Prostate gland (tissue), 2 donors: ENCODE results near the gene KSR2.

ENCODE experiments used
- POLR2A ChIP-seq: fragments of 450-650 bp; IDR thresholded peaks from one replicate; pipeline ENCODE4 v1.6.1; 2016; ENCODE audit warnings: antibody characterized with exemption, mild to moderate bottlenecking
- TF ChIP-seq, protein P1 (sequence below), 4 experiments: fragments of 200-600 bp in 2 of 4; fragments of 450-650 bp in 2 of 4; sonication (generic) in 2 of 4; IDR thresholded peaks; 1 replicate in 3 of 4; 2 replicates in 1 of 4; pipeline ENCODE4 v1.5.1; 2016 to 2019; ENCODE audit warnings: antibody characterized with exemption in 4 of 4, mild to moderate bottlenecking in 2 of 4, moderate library complexity in 2 of 4

DNA sequence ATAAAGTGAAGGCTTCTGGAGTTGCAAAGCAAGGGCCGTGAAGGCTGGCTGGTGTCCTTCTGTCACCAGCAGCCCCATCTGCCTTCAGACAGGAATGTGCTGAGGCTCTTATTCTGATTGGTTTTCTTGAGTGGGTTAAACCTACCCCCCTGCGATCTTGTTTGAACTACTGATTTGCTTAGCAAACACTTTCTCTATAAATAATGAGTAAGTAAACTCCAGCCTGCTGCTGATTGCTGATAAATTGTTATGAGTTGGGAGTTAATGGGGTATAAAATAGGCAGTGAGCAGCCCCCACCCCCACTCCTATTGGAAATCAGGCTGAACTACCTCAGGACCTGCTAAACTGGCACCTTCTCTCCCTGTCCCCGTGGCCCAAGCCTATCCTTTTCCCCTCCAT, 461.2 kb downstream of the KSR2 start:
- TF ChIP-seq POLR2A = no peak
- TF ChIP-seq, protein P1, sequence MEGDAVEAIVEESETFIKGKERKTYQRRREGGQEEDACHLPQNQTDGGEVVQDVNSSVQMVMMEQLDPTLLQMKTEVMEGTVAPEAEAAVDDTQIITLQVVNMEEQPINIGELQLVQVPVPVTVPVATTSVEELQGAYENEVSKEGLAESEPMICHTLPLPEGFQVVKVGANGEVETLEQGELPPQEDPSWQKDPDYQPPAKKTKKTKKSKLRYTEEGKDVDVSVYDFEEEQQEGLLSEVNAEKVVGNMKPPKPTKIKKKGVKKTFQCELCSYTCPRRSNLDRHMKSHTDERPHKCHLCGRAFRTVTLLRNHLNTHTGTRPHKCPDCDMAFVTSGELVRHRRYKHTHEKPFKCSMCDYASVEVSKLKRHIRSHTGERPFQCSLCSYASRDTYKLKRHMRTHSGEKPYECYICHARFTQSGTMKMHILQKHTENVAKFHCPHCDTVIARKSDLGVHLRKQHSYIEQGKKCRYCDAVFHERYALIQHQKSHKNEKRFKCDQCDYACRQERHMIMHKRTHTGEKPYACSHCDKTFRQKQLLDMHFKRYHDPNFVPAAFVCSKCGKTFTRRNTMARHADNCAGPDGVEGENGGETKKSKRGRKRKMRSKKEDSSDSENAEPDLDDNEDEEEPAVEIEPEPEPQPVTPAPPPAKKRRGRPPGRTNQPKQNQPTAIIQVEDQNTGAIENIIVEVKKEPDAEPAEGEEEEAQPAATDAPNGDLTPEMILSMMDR (IDR thresholded peaks at IDR 0.05) = no peak
